ENCODE data around the gene PTPRN2.

DNA sequence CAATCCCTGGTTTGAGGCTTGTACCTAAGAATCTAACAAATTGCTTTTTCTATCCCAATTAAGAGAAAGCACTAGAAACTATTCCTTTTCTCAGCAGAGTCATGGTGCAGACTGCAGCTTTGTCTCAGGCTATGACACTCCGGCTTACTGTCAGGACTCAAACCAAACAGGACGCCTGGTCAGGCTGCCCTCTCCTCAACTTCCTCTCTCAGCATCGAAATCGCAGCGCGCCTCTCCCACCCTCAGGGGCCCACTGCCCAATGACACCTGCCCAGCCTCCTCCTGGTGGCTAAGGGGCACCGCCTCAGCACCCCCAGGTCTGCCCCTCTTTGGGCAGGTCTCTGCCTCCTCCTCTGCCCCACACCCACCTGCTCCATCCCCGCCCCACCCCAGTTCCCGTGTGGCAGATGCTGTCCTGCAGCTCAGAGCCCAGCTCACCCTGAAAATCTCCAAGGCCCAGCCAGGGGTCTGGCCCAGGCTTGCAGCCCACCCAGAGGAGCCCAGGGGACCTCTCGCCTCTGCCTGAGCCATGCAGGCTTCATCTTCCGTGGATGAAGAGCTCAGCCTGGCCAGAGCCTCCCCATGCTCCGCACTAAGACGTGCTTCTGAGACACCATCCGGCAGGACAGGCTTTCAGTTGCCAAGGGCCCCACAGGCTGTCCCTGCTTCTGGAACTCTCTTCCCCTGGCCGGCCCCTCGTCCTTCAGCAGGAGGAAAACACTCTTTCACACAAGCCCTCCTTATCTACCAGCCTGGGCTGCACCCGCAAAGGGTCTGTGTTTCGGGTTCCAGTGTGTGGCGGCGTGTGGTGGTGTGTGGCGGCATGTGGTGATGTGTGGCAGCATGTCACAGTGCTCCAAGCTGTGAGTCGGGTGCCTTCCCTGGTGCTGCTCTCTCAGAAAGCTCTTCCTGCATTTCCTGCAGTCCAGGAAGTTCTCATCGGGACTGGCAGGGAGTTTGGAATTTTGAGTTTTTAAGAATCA, 16.4 kb upstream of the PTPRN2 start:
- TF ChIP-seq POLR2A (IDR thresholded peaks at IDR 0.05; ENCODE audit: insufficient read depth in 1 of 2, low read depth in 2 of 2, low read length in 2 of 2) (no peak), RNF2 (conservative IDR thresholded peaks at IDR 0.05; ENCODE audit: low read depth) (no peak), POLR2AphosphoS5 (IDR thresholded peaks at IDR 0.05; ENCODE audit: low read depth, low read length) (no peak), CEBPB (IDR thresholded peaks at IDR 0.05; ENCODE audit: borderline replicate concordance, low read depth, low read length) (no peak), ZNF792 (CRISPR knock-in tag; IDR thresholded peaks at IDR 0.05) (no peak), MYC (CRISPR knock-in tag; IDR thresholded peaks at IDR 0.05; ENCODE audit: borderline replicate concordance) (no peak), PRMT3 (CRISPR knock-in tag; IDR thresholded peaks at IDR 0.05; ENCODE audit: borderline replicate concordance, low read depth) (no peak), RARA (CRISPR knock-in tag; IDR thresholded peaks at IDR 0.05) (no peak), THAP11 (CRISPR knock-in tag; IDR thresholded peaks at IDR 0.05) (no peak), SNAPC2 (CRISPR knock-in tag; IDR thresholded peaks at IDR 0.05) (no peak), SKI (IDR thresholded peaks at IDR 0.05; ENCODE audit: partially characterized antibody) (no peak)
- TF ChIP-seq, protein P1, sequence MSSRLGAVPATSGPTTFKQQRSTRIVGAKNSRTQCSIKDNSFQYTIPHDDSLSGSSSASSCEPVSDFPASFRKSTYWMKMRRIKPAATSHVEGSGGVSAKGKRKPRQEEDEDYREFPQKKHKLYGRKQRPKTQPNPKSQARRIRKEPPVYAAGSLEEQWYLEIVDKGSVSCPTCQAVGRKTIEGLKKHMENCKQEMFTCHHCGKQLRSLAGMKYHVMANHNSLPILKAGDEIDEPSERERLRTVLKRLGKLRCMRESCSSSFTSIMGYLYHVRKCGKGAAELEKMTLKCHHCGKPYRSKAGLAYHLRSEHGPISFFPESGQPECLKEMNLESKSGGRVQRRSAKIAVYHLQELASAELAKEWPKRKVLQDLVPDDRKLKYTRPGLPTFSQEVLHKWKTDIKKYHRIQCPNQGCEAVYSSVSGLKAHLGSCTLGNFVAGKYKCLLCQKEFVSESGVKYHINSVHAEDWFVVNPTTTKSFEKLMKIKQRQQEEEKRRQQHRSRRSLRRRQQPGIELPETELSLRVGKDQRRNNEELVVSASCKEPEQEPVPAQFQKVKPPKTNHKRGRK (CRISPR knock-in tag; IDR thresholded peaks at IDR 0.05) = no peak
